ENCODE data around the gene TIGD1. TPM values are rescaled to one million over a fixed set of nuclear protein-coding genes. Genes with fewer than 3 reads are reported as not detected.

Gene TIGD1
- total and polyA plus RNA-seq, 2 of the 13 experiments (the other 11 are each of a cell fraction or from before 2014, with no cell fraction given): 3.5 to 9.5 TPM

GRCh38 chr2:232519581-232520438 is 30.5 kb downstream of the TIGD1 start, which contains the start of gene PRSS56:
PRSS56 (plus strand) TSS chr2:232520388; CDS start chr2:232520599, 211 bp downstream.
- in situ Hi-C loops (cut with HindIII; ENCODE audit: extremely low pct_ligation_motif_present, low pct_unique_long_range_greater_than_20kb): loop anchor here (5.0 kb wide), 1 partner anchor 63 kb away; the partner anchor contains the start of gene ALPI
- no peak within 1 kb of the TSS for H2AFZ ChIP-seq (ENCODE audit: low read length)

More at GRCh38 chr2:232519581-232520438, 30.5 kb downstream of the TIGD1 start, which contains the start of gene PRSS56:
- Histone ChIP-seq H3K27ac (ENCODE audit: extremely low read length, insufficient read depth, low read length) (no peak within 1 kb of the TSS), H3K27me3 (ENCODE audit: control insufficient read depth in 1 of 2, insufficient read depth in 2 of 2, low read length in 2 of 2) (peaks cover 29 to 92% of the 10 kb centered on the region in 2 experiments), H3K79me2 (ENCODE audit: insufficient read depth, low read length) (no peaks in the 10 kb centered on the region), H3K9me3 (ENCODE audit: low read length) (no peaks in the 10 kb centered on the region), H3K36me3 (replicated peaks in 1 of 2; ENCODE audit: control insufficient read depth in 1 of 2, insufficient read depth in 2 of 2, low read length in 2 of 2) (no peaks in the 10 kb centered on the region), H3K4me3 (replicated peaks in 1 of 3; ENCODE audit: insufficient read depth in 1 of 3, low read depth in 2 of 3, low read length in 3 of 3) (no peak within 1 kb of the TSS), H3K9ac (ENCODE audit: insufficient read depth, low read depth, low read length) (no peak within 1 kb of the TSS), H4K20me1 (ENCODE audit: insufficient read depth, low read length) (no peaks in the 10 kb centered on the region; the same call in 1 of the 2 replicates), H3K4me2 (ENCODE audit: low read depth, low read length) (no peak within 1 kb of the TSS), H3K4me1 (ENCODE audit: insufficient read depth, low read length) (peaks cover 16% of the 10 kb centered on the region)
- ATAC-seq (no peak), DNase-seq (ENCODE audit: low spot score) (no peak), FAIRE-seq (no peak)
- intact Hi-C loops (cut with micrococcal nuclease; ENCODE audit: unreplicated experiment): loop anchor here (5.0 to 10.0 kb wide), 3 partner anchors 43 to 615 kb away; no protein-coding TSS in a partner anchor
- no TSS peak for BruUV-seq (replicated peaks)
- 29% methylated on average over 14 of the region's 19 CpGs for WGBS (ENCODE audit: low lambda C conversion rate)
- ChIA-PET POLR2A (interaction anchor here (0.8 kb wide), 1 partner anchor 30 kb away, joined by 3 read pairs; the partner anchor contains the start of genes EIF4E2 and TIGD1), CTCF (ENCODE audit: low intra/inter-chr PET ratio, low total read pairs) (no interaction called here)
- no peak for TF ChIP-seq ELF1 (CRISPR knock-in tag; IDR thresholded peaks at IDR 0.05)
- TF ChIP-seq ZNF547 (CRISPR knock-in tag; IDR thresholded peaks at IDR 0.05): no peak
- no peak for TF ChIP-seq ZNF772 (CRISPR knock-in tag; IDR thresholded peaks at IDR 0.05)
- TF ChIP-seq SP5 (CRISPR knock-in tag; IDR thresholded peaks at IDR 0.05; ENCODE audit: borderline replicate concordance, low read depth): no peak
- TF ChIP-seq NR2C2 (CRISPR knock-in tag; IDR thresholded peaks at IDR 0.05; ENCODE audit: borderline replicate concordance): no peak
- no peak for TF ChIP-seq SUZ12 (IDR thresholded peaks at IDR 0.05; ENCODE audit: low read depth, low read length)
- no peak for TF ChIP-seq SMYD3 (CRISPR knock-in tag; IDR thresholded peaks at IDR 0.05)
- no peak for TF ChIP-seq ZNF292 (CRISPR knock-in tag; IDR thresholded peaks at IDR 0.05; ENCODE audit: borderline replicate concordance, low read depth)
- no peak for TF ChIP-seq ZNF274 (CRISPR knock-in tag; IDR thresholded peaks at IDR 0.05)
- no peak for TF ChIP-seq MYC (CRISPR knock-in tag; IDR thresholded peaks at IDR 0.05; ENCODE audit: borderline replicate concordance)
- TF ChIP-seq FOXJ3 (CRISPR knock-in tag; IDR thresholded peaks at IDR 0.05; ENCODE audit: borderline replicate concordance): no peak
- no peak for TF ChIP-seq YEATS4 (CRISPR knock-in tag; IDR thresholded peaks at IDR 0.05; ENCODE audit: borderline replicate concordance)
- TF ChIP-seq ZNF230 (CRISPR knock-in tag; IDR thresholded peaks at IDR 0.05): no peak
- no peak for TF ChIP-seq GMEB1 (CRISPR knock-in tag; IDR thresholded peaks at IDR 0.05; ENCODE audit: borderline replicate concordance)
- TF ChIP-seq ATF4 (CRISPR knock-in tag; IDR thresholded peaks at IDR 0.05): no peak
- TF ChIP-seq ZBTB46 (CRISPR knock-in tag; IDR thresholded peaks at IDR 0.05; ENCODE audit: borderline replicate concordance): no peak
- no peak for TF ChIP-seq ZBTB2 (CRISPR knock-in tag; IDR thresholded peaks at IDR 0.05; ENCODE audit: low read depth)
- TF ChIP-seq RBM39 (IDR thresholded peaks at IDR 0.05; ENCODE audit: low read depth, low read length, poor library complexity, severe bottlenecking): no peak
